ENCODE measurements around the gene CENPU. TPM values are rescaled to one million over a fixed set of nuclear protein-coding genes. Genes with fewer than 3 reads are reported as not detected.

CENPU gene
- total and polyA plus RNA-seq, 2 of the 13 experiments (the other 11 are each of a cell fraction or from before 2014, with no cell fraction given): 11.7 to 35.8 TPM

- TF ChIP-seq IKZF5 (CRISPR knock-in tag; IDR thresholded peaks at IDR 0.05) (peak; percentile 67; the same call in 1 of the 2 replicates), HNRNPH1 (optimal IDR thresholded peaks at IDR 0.05; ENCODE audit: low read depth, low read length) (no peak), ZBTB43 (CRISPR knock-in tag; conservative IDR thresholded peaks at IDR 0.05) (0 out of 2 replicates have a peak, but pooled peaks have one; percentile 59), ZNF432 (CRISPR knock-in tag; IDR thresholded peaks at IDR 0.05; ENCODE audit: borderline replicate concordance) (no peak), ZNF546 (CRISPR knock-in tag; conservative IDR thresholded peaks at IDR 0.05) (peak; percentile 70), IRX3 (CRISPR knock-in tag; IDR thresholded peaks at IDR 0.05; ENCODE audit: borderline replicate concordance, low read depth) (no peak; the same call in 1 of the 2 replicates), ZFP36 (IDR thresholded peaks at IDR 0.05; ENCODE audit: borderline replicate concordance, low read depth, low read length, partially characterized antibody) (no peak), ELK4 (CRISPR knock-in tag; IDR thresholded peaks at IDR 0.05; ENCODE audit: borderline replicate concordance) (no peak), ZNF101 (CRISPR knock-in tag; IDR thresholded peaks at IDR 0.05; ENCODE audit: borderline replicate concordance, low read depth) (no peak), GPBP1L1 (CRISPR knock-in tag; IDR thresholded peaks at IDR 0.05) (no peak), GRHL1 (CRISPR knock-in tag; conservative IDR thresholded peaks at IDR 0.05) (no peak), ZBTB3 (CRISPR knock-in tag; IDR thresholded peaks at IDR 0.05; ENCODE audit: borderline replicate concordance, low read depth) (no peak), NR0B2 (CRISPR knock-in tag; IDR thresholded peaks at IDR 0.05) (no peak), NFIB (CRISPR knock-in tag; IDR thresholded peaks at IDR 0.05; ENCODE audit: borderline replicate concordance) (no peak), NR2F1 (CRISPR knock-in tag; IDR thresholded peaks at IDR 0.05) (no peak), ZNF143 (CRISPR knock-in tag; IDR thresholded peaks at IDR 0.05) (no peak), AGO1 (IDR thresholded peaks at IDR 0.05; ENCODE audit: low read depth, low read length, poor library complexity, severe bottlenecking) (no peak), FOXC1 (CRISPR knock-in tag; IDR thresholded peaks at IDR 0.05; ENCODE audit: borderline replicate concordance) (no peak)
Observed at GRCh38 chr4:184649026-184649970, 84.6 kb downstream of the CENPU start, which contains the start of the genes CASP3 and PRIMPOL (continued).
